ENCODE data around the gene ATG13.

The ATG13 gene

GRCh38 chr11:46671958-46672315 lies 54.6 kb downstream of the ATG13 start:
- FAIRE-seq (no peak), DNase-seq (ENCODE audit: extremely low spot score, insufficient read length, low read depth) (no peak)

GRCh38 chr11:46672381-46672839 lies 55.1 kb downstream of the ATG13 start:
- no peak for FAIRE-seq
- no peak for DNase-seq (ENCODE audit: extremely low spot score, insufficient read length, low read depth)

- FAIRE-seq (no peak), DNase-seq (ENCODE audit: extremely low spot score, insufficient read length, low read depth) (no peak)
These were observed 56.5 kb downstream of the ATG13 start for GRCh38 chr11:46673713-46674462.

- DNase-seq (ENCODE audit: extremely low spot score, insufficient read length, low read depth) (no peak), FAIRE-seq (no peak)
These were observed 57.3 kb downstream of the ATG13 start for GRCh38 chr11:46674463-46675287.

- DNase-seq (ENCODE audit: extremely low spot score, insufficient read length, low read depth) (no peak), FAIRE-seq (no peak)
These were observed 58.0 kb downstream of the ATG13 start for GRCh38 chr11:46675288-46675851.

GRCh38 chr11:46675949-46676348 lies 58.6 kb downstream of the ATG13 start:
- DNase-seq (ENCODE audit: extremely low spot score, insufficient read length, low read depth) = no peak
- no peak for FAIRE-seq

GRCh38 chr11:46676436-46677158 lies 59.2 kb downstream of the ATG13 start:
- no peak for DNase-seq (ENCODE audit: extremely low spot score, insufficient read length, low read depth)
- no peak for FAIRE-seq

GRCh38 chr11:46677169-46677568 lies 59.8 kb downstream of the ATG13 start:
- no peak for FAIRE-seq
- DNase-seq (ENCODE audit: extremely low spot score, insufficient read length, low read depth) = no peak

- FAIRE-seq (no peak), DNase-seq (ENCODE audit: extremely low spot score, insufficient read length, low read depth) (no peak)
These were observed 60.8 kb downstream of the ATG13 start for GRCh38 chr11:46677991-46678740.

GRCh38 chr11:46678741-46679130 lies 61.4 kb downstream of the ATG13 start:
- DNase-seq (ENCODE audit: extremely low spot score, insufficient read length, low read depth) (no peak), FAIRE-seq (no peak)

- FAIRE-seq (no peak), DNase-seq (ENCODE audit: extremely low spot score, insufficient read length, low read depth) (no peak)
These were observed 62.1 kb downstream of the ATG13 start for GRCh38 chr11:46679241-46680163.

- DNase-seq (ENCODE audit: extremely low spot score, insufficient read length, low read depth) (no peak), FAIRE-seq (no peak)
These were observed 62.9 kb downstream of the ATG13 start for GRCh38 chr11:46680164-46680760.

- no peak for DNase-seq (ENCODE audit: extremely low spot score, insufficient read length, low read depth)
- no peak for FAIRE-seq
These were observed 63.5 kb downstream of the ATG13 start for GRCh38 chr11:46680815-46681214.

GRCh38 chr11:46681814-46682213 lies 64.5 kb downstream of the ATG13 start:
- no peak for DNase-seq (ENCODE audit: extremely low spot score, insufficient read length, low read depth)
- FAIRE-seq = no peak

- DNase-seq (ENCODE audit: extremely low spot score, insufficient read length, low read depth) (no peak), FAIRE-seq (no peak)
These were observed 65.7 kb downstream of the ATG13 start for GRCh38 chr11:46682773-46683752.

GRCh38 chr11:46684367-46684766 lies 67.0 kb downstream of the ATG13 start:
- FAIRE-seq (no peak), DNase-seq (ENCODE audit: extremely low spot score, insufficient read length, low read depth) (no peak)

Data from GM18507 (cell line).